Adipose tissue (tissue), 3 donors: ENCODE results near the gene LRRC3B. TPM values are rescaled to one million over a fixed set of nuclear protein-coding genes. Genes with fewer than 3 reads are reported as not detected.
"Not testable (repeated sequence)": the region's sequence is repeated elsewhere in the genome, so short reads cannot be mapped to it uniquely, and the experiment has no call there.

Source experiments
- H3K27ac ChIP-seq: one replicate; pipeline ENCODE4 v1.5.1; 2013; ENCODE audit warnings: low read depth, low read length
- WGBS, 3 donors: extraction: QIAGEN DNeasy Blood & Tissue Kit; methylation state at CpG; one replicate each; pipeline ENCODE4 v1.1.7; 2013; 5-methylcytosine and 5-hydroxymethylcytosine counted together
- polyA plus RNA-seq, 3 donors: library from polyadenylated mRNA; stranded (reverse); fragments of 200-250 nt; gene quantifications; one replicate each; pipeline ENCODE4 v1.2.3, GENCODE V29; 2013
- donor health status: healthy with polysubstance abuse.
- donor health status: Bipolar disorder and iron deficiency.
- donor health status: healthy.

LRRC3B gene, protein sequence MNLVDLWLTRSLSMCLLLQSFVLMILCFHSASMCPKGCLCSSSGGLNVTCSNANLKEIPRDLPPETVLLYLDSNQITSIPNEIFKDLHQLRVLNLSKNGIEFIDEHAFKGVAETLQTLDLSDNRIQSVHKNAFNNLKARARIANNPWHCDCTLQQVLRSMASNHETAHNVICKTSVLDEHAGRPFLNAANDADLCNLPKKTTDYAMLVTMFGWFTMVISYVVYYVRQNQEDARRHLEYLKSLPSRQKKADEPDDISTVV
- polyA plus RNA-seq, result under 1 TPM in 2 of 3 donors, not detected in 1; 0.10 to 0.79 TPM

GRCh38 chr3:26622621-26623418 lies at the start of gene LRRC3B:
LRRC3B (plus strand) TSS chr3:26622772; CDS start chr3:26709673, 86,901 bp downstream.
- 0 to 1% (median 1%) methylated on average over 70 to 72 of the region's 72 CpGs for WGBS, 3 donors
- no peak within 1 kb of the TSS for H3K27ac ChIP-seq

- H3K27ac ChIP-seq, result no peak overlapping the region
These were observed 47.8 kb upstream of the LRRC3B start for GRCh38 chr3:26574766-26575165.

DNA sequence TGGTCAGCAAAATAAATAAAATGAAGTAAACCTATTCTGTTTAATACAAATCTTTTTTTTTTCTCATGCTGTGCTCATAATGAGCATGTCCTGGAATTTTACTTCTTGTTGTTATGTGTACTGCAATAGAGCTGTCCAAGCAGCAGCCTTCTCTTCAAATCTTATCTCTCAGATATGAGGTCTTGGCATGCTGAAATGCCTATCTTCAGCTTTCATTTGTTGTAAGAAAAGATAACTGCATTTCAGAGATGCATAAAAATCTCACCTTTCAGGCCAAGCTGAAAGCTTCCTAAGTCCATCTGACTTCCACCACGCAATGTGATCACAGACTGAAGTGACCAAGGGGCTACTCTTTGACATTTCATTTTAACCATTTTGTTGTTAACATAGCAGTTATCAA lies 43.5 kb upstream of the LRRC3B start:
- WGBS, 3 donors, result 72 to 77% (median 73%) methylated on average over 1 of the region's 1 CpG
- H3K27ac ChIP-seq, result no peak overlapping the region

- H3K27ac ChIP-seq, result no peak overlapping the region
These were observed 35.0 kb upstream of the LRRC3B start for GRCh38 chr3:26587571-26587970.

DNA sequence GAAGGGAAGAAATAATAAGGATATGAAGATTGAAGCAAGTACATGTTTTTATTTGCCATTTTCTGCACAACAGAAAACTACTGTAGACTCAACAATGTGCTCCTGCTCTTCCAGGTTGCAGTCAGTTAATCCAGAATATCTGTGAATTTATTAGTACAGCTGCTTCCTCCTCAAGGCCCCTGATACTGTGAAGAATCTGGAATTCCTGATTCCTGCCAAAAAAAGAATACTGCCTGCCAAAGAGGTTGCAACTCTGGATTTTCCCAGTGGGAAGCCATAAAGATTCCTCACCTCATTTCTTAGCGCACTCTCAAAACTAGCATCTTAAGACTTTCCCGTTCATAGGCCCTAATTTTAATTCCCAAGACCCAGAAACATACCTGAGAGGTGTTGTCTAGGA lies 33.6 kb upstream of the LRRC3B start:
- H3K27ac ChIP-seq, result no peak overlapping the region
- WGBS, 3 donors, result 50 to 95% (median 62%) methylated on average over 2 of the region's 2 CpGs

More at GRCh38 chr3:26587571-26587970, 35.0 kb upstream of the LRRC3B start:
- WGBS, 3 donors, result 91 to 94% (median 92%) methylated on average over 4 of the region's 4 CpGs

- H3K27ac ChIP-seq, result no peak overlapping the region
- 89 to 98% (median 96%) methylated on average over 1 of the region's 1 CpG for WGBS, 3 donors
These were observed 32.9 kb upstream of the LRRC3B start for GRCh38 chr3:26589678-26590077.

DNA sequence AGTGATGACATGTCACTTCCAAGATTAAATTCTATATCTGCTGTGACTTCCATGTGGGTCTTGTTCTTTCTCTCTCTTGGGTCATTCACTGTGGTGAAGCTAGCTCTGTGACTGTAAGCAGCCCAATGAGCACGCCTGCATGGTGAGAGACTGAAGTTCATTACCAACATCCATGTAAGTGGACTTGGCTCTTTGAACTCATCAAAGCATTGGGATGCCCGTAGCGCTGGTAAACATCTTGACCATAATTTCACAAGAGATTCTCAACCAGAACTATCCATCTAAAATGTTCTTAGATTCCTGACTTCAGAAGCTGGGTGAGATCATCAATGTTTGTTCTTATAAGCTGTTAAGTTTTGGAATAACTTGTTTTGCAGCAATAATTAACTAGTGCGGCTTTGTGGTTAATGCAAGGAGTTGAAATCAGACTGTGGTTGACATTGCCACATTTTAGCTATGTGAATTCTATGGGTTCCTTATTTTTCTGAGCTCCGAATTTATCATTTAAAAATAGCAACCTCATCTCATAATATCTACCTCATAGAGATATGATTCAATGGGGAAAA lies 31.6 kb upstream of the LRRC3B start:
- no peak overlapping the region for H3K27ac ChIP-seq
- 87 to 88% (median 88%) methylated on average over 5 of the region's 5 CpGs for WGBS, 3 donors

GRCh38 chr3:26591926-26592325 lies 30.6 kb upstream of the LRRC3B start:
- 76 to 83% (median 77%) methylated on average over 3 of the region's 3 CpGs for WGBS, 3 donors
- H3K27ac ChIP-seq, result no peak overlapping the region

- 69 to 82% (median 71%) methylated on average over 4 of the region's 4 CpGs for WGBS, 3 donors
These were observed 30.1 kb upstream of the LRRC3B start for GRCh38 chr3:26592451-26592850.

GRCh38 chr3:26596335-26596734 lies 26.2 kb upstream of the LRRC3B start:
- 47 to 68% (median 59%) methylated on average over 3 of the region's 3 CpGs for WGBS, 3 donors
- H3K27ac ChIP-seq, result no peak overlapping the region

More at GRCh38 chr3:26592451-26592850, 30.1 kb upstream of the LRRC3B start:
- no peak overlapping the region for H3K27ac ChIP-seq

GRCh38 chr3:26603311-26603710 lies 19.3 kb upstream of the LRRC3B start:
- not testable (repeated sequence) for H3K27ac ChIP-seq
- WGBS, 3 donors, result 90 to 95% (median 91%) methylated on average over 1 of the region's 1 CpG

DNA sequence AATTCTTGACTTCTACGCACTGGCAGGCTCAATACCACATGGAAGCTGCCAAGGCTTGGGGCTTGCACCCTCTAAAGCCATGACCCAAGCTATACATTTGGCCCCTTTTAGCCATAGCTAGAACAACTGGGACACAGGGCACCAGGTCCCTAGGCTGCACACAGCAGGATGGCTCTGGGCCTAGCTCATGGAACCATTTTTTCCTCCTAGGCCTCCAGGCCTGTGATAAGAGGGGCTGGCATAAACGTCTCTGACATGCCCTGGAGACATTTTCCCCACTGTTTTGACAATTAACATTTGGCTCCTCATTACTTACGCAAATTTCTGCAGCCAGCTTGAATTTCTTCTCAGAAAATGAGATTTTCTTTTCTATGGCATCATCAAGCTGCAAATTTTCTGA lies 18.8 kb upstream of the LRRC3B start:
- not testable (repeated sequence) for H3K27ac ChIP-seq
- 42 to 52% (median 46%) methylated on average over 3 of the region's 3 CpGs for WGBS, 3 donors

DNA sequence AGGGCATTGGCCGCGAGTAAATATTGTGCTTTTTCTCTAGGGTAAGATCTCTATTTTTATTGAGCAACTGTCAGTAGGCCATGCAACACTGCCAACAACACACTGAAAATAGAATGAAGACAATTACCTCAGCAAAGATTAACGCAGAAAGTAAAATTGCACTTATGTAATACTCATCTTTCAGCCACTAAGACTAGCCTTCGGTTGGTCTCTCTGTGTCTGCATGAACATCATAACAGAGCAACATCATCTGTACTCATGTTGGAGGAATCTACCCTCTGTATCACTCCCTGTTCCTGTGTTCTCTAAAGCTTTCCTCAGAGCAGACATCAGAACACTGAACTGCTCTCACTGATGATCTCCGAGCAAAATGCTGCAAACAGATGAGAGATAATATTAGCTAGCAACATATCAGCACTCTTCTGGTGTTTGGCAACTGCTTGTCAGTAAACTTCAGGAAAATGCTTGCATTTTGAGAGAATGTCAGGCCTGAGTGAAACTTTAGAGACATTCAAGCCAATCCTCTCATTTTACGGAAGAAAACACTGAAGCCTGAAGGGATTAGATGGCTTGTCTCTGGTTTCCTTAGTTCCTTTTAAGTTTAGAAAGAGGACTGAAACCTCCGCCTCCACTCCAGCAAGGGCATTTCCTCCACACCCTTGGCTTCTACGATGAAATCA lies 8.4 kb upstream of the LRRC3B start:
- H3K27ac ChIP-seq, result no peak overlapping the region
- WGBS, 3 donors, result 50 to 73% (median 55%) methylated on average over 8 of the region's 8 CpGs

- H3K27ac ChIP-seq, result no peak overlapping the region
These were observed 1.4 kb upstream of the LRRC3B start for GRCh38 chr3:26621176-26621575.

DNA sequence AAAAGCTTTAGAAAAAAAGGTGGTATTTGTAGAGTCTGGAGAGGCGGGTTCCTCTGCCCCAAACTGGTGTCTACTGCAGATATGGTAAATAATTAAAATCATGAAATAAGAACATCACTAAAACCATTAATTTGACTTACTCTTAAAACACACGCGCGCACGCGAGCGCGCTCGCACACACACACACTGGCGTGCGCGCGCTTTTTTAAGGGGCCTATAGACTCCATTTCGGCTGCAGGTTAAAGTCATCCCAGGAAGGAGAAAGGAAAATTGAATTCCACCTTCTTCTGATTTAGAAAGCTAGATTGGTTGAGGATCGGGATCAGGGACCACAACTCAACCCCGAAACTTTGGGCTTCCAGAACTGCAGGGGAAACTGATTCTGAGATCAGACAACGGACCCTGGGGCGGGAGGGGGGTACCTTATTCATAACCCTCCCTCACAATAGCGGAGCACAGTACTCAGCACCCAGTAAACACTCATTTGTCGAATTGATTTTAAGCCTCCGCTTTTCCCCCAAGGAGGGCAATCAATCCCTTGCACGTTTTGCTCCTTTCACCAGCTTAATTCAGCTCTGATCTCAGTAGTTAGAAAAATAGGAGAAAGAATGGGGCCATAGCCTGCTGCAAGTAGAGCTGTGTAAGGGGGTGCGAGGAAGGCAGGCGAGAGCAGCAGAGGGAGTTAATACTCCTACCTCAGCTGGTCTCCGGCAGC lies 509 bp upstream of the LRRC3B start:
- WGBS, 3 donors, result 8 to 13% (median 13%) methylated on average over 25 of the region's 25 CpGs

DNA sequence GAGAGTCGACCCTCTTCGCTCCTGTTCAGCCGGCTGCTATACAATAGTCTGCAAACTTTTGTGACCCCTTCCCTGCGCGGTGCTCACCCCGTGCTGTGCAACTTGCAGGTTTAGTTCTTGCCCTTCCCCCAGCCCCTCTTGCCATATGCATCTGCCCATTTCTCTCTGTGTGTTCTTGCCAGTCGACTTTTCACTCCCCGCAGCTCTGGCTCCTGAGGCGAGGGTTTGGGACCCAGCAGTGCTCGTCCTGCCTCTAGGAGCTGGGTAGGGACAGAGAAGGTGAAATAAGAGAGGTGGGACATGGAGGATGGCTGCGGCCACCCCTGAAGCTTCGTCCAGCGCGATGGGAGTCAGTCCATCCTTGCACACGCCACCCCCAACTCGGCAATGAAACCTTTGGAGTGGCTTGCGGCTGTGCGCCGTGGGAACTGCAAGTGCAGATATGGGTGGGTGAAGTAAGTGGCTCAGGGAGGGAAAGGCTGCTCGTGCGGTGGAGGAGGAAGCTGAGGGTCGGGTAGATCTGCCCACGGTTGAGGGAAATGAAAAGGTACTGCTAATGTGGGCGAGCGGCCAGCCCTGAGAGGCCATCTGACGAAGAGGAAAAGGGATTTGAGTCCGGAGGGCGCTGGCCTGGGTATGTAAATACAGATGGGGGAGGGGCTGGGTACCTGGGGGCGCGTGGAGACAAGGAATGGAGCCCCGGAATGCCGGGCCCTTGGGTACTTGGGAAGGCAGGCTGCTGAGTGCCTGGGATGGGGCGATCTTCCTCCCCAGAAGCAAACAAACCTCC lies 1.0 kb downstream of the LRRC3B start:
- H3K27ac ChIP-seq, result no peak overlapping the region
- WGBS, 3 donors, result 1 to 2% (median 1%) methylated on average over 33 of the region's 33 CpGs

More for the DNA sequence above, 509 bp upstream of the LRRC3B start:
- H3K27ac ChIP-seq, result no peak overlapping the region

GRCh38 chr3:26624209-26624765 lies 1.7 kb downstream of the LRRC3B start:
- WGBS, 3 donors, result 8 to 21% (median 12%) methylated on average over 28 of the region's 28 CpGs
- H3K27ac ChIP-seq, result no peak overlapping the region
